Dendritic cell treated with granulocyte-macrophage colony-stimulating factor and Interleukin-4, amounts not matched to agents 40 ng/mL and 50 ng/mL, for 4 days (primary cell): ENCODE measurements around the gene XRCC4.

Experiments
- H3K27ac Mint-ChIP-seq: one replicate; pipeline ENCODE4 v1.8.0; 2022; ENCODE audit warnings: mild to moderate bottlenecking, mixed read lengths
- H3K27me3 Mint-ChIP-seq: one replicate; pipeline ENCODE4 v1.8.0; 2022; ENCODE audit warnings: mild to moderate bottlenecking, mixed read lengths
- H3K36me3 Mint-ChIP-seq: one replicate; pipeline ENCODE4 v1.8.0; 2022; ENCODE audit warnings: low read depth, mixed read lengths
- H3K4me1 Mint-ChIP-seq: one replicate; pipeline ENCODE4 v1.8.0; 2022; ENCODE audit warnings: low read depth, mixed read lengths
- H3K4me3 Mint-ChIP-seq: one replicate; pipeline ENCODE4 v1.8.0; 2022; ENCODE audit warnings: mild to moderate bottlenecking, moderate library complexity, mixed read lengths
- H3K9me3 Mint-ChIP-seq: one replicate; pipeline ENCODE4 v1.8.0; 2022; ENCODE audit warnings: mixed read lengths
- intact Hi-C: fragments of 100-400 bp; cut with micrococcal nuclease; formaldehyde crosslinking; loops from one replicate; pipeline ENCODE4 v1.15.0; 2022

Gene XRCC4

DNA sequence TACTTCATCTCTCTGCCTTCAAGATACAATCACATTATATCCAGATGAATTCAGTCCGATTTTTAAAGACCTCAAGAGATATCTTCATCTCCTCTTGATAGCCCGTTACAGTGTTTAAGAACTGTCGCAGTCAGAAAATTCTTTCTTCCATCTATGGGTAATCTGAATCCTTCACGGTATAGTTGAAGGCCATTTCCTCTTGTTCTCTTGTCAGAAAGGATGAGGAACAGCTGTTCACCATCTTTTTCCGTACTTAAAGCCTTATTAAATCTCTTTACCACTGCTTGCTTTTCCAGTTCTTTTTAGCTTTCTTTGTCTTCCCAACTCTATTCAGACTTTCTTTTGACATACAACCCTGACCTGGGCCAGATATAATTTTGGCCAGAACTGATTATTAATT lies 121.8 kb downstream of the XRCC4 start:
- Mint-ChIP-seq H3K27ac (no peak overlapping the region), H3K4me1 (no peaks in the 10 kb centered on the region), H3K9me3 (no peaks in the 10 kb centered on the region), H3K27me3 (no peaks in the 10 kb centered on the region), H3K36me3 (peaks cover 15% of the 10 kb centered on the region), H3K4me3 (no peak overlapping the region)
- intact Hi-C loops = no loop called here

DNA sequence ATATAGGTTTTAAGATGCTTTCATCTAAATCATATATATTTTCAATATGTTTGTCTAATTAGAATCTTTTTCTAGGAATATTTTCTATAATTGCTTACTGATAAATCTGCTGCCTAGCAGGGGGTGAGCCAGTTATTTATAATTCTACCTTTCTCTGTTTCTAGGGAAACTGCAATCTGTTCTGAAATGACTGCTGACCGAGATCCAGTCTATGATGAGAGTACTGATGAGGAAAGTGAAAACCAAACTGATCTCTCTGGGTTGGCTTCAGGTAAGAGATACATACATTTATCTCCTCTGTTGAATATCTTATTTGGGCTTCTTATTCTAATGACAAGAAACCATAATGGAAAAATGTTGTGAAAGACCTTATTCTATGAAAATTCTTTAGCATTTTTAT lies 127.3 kb downstream of the XRCC4 start:
- Mint-ChIP-seq H3K36me3 (peaks cover 20% of the 10 kb centered on the region), H3K4me1 (no peaks in the 10 kb centered on the region), H3K9me3 (no peaks in the 10 kb centered on the region), H3K27ac (no peak overlapping the region), H3K27me3 (no peaks in the 10 kb centered on the region), H3K4me3 (no peak overlapping the region)
- intact Hi-C loops = no loop called here

DNA sequence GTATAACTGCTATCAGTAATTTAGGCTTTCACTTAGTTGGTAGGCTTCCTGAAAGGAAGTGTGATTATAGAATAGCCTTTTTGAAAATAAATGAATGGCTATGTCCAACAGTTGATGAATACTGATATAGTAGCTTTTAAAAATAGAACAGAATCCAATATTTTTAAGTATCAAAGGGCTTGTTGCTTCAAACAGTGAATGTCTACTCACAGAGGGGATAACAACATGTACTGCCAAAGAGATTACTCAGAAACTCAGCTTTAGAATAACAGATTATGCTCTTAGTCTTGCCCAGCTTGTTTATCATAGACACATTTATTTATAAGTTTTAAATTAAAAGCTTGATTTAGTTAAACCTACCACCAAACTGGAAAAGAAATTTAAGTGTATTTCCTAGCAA lies 132.6 kb downstream of the XRCC4 start:
- intact Hi-C loops = no loop called here
- no peaks in the 10 kb centered on the region for H3K4me1 Mint-ChIP-seq
- no peaks in the 10 kb centered on the region for H3K27me3 Mint-ChIP-seq
- H3K27ac Mint-ChIP-seq = no peak overlapping the region
- peaks cover 27% of the 10 kb centered on the region for H3K36me3 Mint-ChIP-seq
- no peak overlapping the region for H3K4me3 Mint-ChIP-seq
- no peaks in the 10 kb centered on the region for H3K9me3 Mint-ChIP-seq

DNA sequence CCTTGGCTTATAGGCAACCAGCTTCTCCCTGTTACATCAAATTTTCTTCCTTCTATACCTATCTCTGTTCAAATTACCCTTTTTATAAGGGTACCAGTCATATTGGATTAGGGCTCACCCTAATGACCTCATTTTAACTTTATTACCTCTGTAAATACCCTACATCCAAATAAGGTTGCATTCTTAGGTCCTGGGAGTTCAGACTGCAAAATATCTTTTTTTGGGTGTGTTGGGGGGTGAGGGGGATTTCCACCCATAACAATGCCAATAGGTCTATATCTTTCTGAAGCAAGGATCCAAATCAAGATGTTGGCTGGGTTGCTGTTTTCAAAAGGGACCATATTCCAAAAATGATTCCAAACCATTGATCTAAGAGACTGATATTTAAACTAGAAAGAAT lies 141.7 kb downstream of the XRCC4 start:
- intact Hi-C loops = no loop called here
- Mint-ChIP-seq H3K27me3 (no peaks in the 10 kb centered on the region), H3K9me3 (no peaks in the 10 kb centered on the region), H3K27ac (no peak overlapping the region), H3K36me3 (no peaks in the 10 kb centered on the region), H3K4me3 (no peak overlapping the region), H3K4me1 (no peaks in the 10 kb centered on the region)

DNA sequence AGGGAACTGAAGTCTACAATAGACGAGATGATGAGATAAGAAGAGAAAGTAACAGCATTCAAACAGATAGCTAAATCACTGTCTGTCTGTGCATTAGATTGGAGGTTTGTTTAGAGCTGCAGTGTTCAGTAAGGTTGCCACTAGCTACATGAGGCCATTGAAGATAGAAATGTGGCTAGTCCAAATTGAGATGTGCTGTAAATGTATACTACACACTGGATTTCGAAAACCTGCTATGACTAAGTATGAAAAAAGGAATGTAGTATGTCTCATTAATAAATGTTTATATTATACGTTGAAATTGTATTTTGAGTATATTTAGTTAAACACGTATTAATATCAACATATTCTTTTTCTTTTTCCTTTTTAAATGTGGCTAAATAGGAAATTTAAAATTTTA lies 142.1 kb downstream of the XRCC4 start:
- Mint-ChIP-seq H3K36me3 (no peaks in the 10 kb centered on the region), H3K4me3 (no peak overlapping the region), H3K27me3 (no peaks in the 10 kb centered on the region), H3K27ac (no peak overlapping the region), H3K9me3 (no peaks in the 10 kb centered on the region), H3K4me1 (no peaks in the 10 kb centered on the region)
- intact Hi-C loops = no loop called here

DNA sequence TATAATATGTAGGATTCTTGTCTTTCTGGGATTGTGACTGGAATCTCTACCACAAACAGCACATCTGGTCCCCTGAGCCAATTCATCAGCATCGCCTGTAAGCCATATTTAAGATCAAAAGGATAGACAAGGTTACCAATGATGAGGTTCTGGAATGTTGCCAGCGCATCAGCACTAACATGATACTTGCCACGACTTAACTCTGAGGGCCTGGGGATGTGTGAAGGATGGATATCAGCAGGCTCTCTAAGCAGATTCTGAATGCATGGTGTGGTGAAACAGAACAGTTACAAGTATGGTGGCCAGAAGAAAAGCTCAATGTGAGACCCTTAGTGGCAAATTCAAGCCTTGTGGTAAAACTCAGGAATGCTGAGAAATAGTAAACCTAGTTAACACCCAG lies 143.0 kb downstream of the XRCC4 start:
- intact Hi-C loops = no loop called here
- Mint-ChIP-seq H3K9me3 (no peaks in the 10 kb centered on the region), H3K27ac (no peak overlapping the region), H3K4me1 (no peaks in the 10 kb centered on the region), H3K4me3 (no peak overlapping the region), H3K36me3 (no peaks in the 10 kb centered on the region), H3K27me3 (no peaks in the 10 kb centered on the region)

DNA sequence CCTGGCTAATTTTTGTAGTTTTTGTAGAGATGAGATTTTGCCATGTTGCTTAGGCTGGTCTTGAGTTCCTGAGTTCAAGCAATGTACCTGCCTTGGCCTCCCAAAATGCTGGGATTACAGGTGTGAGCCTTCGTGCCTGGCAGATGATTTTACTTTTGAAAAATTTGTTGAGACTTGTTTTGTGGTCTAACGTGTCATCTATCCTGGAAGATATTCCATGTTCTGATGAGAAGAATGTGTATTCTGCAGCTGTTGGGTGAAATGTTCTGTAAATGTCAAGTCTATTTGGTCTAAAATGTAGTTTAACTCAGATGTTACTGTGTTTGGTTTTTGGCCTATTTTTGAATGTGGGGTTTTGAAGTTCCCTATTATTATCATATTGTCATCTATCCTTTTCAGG lies 145.6 kb downstream of the XRCC4 start:
- H3K4me3 Mint-ChIP-seq = no peak overlapping the region

DNA sequence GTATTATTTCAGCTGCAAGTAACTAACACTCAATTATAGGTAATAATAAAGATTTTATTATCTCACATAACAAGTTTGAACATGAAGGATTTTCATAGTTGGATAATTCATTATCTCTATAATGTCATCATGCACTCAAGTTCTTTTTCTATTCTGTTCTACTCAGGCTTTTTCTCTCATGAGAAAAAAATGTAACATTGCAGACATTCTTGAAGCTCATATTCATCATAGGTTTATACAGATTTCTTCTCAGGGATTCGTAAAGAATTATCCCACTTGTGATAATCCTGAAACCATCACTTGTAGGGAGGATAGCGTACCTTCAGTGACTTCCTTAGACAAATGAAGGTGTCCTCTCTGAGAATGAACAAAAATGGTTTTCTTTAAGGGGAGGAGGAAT lies 150.3 kb downstream of the XRCC4 start:
- intact Hi-C loops = no loop called here
- Mint-ChIP-seq H3K36me3 (no peaks in the 10 kb centered on the region), H3K4me1 (no peaks in the 10 kb centered on the region), H3K27me3 (no peaks in the 10 kb centered on the region), H3K4me3 (no peak overlapping the region), H3K27ac (no peak overlapping the region), H3K9me3 (no peaks in the 10 kb centered on the region)

More for the DNA sequence above, 145.6 kb downstream of the XRCC4 start:
- Mint-ChIP-seq H3K9me3 (no peaks in the 10 kb centered on the region), H3K27ac (no peak overlapping the region), H3K36me3 (no peaks in the 10 kb centered on the region), H3K27me3 (no peaks in the 10 kb centered on the region), H3K4me1 (no peaks in the 10 kb centered on the region)
- intact Hi-C loops = no loop called here

DNA sequence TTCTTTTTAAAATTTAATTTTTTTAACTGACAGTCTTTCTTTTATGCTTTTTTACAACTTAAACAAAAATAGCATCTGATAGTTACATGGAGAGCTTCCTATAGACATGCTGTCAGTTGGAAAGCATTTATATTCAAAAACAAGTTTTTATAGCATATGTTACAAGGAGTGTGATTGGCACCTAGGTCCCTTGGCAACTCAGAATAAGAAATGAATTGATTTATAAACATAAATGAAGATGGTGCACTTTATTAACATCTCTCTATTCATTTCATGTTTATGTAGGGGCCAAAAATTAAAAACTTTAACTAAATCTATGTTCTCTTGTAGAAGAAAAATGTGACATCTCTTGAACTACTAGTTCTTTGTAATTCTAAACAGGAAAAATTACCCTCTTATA lies 153.2 kb downstream of the XRCC4 start:
- H3K27ac Mint-ChIP-seq = no peak overlapping the region
- H3K9me3 Mint-ChIP-seq = no peaks in the 10 kb centered on the region
- H3K4me1 Mint-ChIP-seq = no peaks in the 10 kb centered on the region
- H3K36me3 Mint-ChIP-seq = no peaks in the 10 kb centered on the region
- no peaks in the 10 kb centered on the region for H3K27me3 Mint-ChIP-seq
- no peak overlapping the region for H3K4me3 Mint-ChIP-seq
- intact Hi-C loops = no loop called here

DNA sequence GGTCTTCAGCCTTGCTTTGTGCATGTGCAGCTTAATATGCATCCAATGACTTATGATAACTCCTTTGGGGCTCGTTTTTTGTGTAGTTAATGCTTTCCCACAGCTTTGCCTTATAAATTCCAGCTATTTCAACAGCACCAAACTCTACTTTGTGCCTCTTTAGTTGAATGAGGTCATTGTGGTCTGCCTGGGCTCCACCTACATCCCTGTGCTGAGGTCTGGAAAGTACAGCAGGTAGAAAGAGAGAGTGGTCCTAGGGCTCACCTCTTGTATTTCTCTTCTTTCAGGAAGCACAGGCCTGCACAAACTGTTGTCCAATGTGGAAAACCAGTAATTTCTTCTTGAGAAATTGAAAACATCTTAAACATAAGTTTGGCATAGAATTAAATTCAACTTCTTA lies 167.2 kb downstream of the XRCC4 start:
- no peak overlapping the region for H3K27ac Mint-ChIP-seq
- H3K4me1 Mint-ChIP-seq = no peaks in the 10 kb centered on the region
- H3K36me3 Mint-ChIP-seq = peaks cover 12% of the 10 kb centered on the region
- no peaks in the 10 kb centered on the region for H3K27me3 Mint-ChIP-seq
- no peaks in the 10 kb centered on the region for H3K9me3 Mint-ChIP-seq
- no peak overlapping the region for H3K4me3 Mint-ChIP-seq
- intact Hi-C loops = no loop called here

DNA sequence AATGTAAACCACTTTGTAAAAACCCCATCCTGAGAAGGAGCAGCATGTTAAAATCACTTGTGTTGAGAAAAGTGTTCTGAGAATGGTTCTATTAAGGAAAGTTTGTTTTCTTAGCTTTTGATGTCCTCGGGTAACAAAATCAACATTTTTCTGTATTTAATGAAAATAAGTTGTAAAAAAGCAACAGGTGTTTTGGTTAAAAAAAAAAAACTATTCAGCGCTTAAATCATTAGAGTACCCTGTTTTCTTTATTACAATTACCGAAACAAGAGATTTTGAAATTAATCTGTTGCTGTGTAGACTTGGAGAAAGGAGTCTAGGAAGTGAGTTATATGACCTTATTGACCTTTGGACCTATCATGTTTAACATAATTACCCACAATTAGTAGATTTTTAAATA lies 167.7 kb downstream of the XRCC4 start:
- Mint-ChIP-seq H3K4me1 (no peaks in the 10 kb centered on the region), H3K4me3 (no peak overlapping the region), H3K27me3 (no peaks in the 10 kb centered on the region), H3K9me3 (no peaks in the 10 kb centered on the region), H3K27ac (no peak overlapping the region), H3K36me3 (peaks cover 11% of the 10 kb centered on the region)
- intact Hi-C loops = no loop called here

DNA sequence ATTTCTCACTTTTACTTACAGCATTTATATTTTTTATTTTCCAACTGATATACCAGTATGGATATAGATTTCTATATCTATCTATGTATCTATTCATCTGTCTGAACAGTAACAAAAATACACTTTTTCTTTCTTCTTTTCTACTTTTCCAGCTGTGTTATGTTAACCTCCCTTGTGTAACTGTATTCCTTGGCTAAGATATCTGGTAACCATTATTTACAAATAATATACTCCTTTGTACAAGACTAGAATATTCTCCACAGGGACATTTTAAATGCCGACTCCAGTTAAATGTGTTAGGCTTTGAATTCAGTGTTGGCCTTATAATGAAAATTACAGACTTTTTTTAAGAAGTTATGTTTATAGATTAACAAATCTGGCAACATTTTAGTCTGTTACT lies 168.7 kb downstream of the XRCC4 start:
- Mint-ChIP-seq H3K4me3 (no peak overlapping the region), H3K27me3 (no peaks in the 10 kb centered on the region), H3K4me1 (no peaks in the 10 kb centered on the region), H3K9me3 (no peaks in the 10 kb centered on the region), H3K27ac (no peak overlapping the region), H3K36me3 (peaks cover 11% of the 10 kb centered on the region)
- intact Hi-C loops = no loop called here

DNA sequence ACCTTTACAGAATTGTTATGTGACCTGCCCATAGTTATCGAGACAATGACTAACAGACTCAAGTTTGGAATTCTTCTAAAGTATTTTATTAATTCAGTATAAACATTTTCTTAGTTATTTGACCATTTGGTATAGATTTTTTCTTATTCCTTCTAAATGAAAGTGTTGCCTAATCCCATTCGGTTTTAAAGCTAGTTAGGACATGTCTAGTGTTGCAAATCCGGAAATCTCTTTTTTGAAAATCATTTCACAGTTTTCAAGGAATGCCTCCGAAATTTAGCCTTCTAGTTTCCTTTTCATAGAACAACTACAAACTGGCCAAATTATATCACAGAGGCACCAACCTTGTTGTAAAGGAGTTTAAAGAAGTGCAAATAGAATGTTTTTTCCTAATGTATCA lies 171.8 kb downstream of the XRCC4 start:
- Mint-ChIP-seq H3K4me1 (peaks cover 8% of the 10 kb centered on the region), H3K9me3 (no peaks in the 10 kb centered on the region), H3K4me3 (no peak overlapping the region), H3K36me3 (no peaks in the 10 kb centered on the region), H3K27ac (no peak overlapping the region), H3K27me3 (no peaks in the 10 kb centered on the region)
- intact Hi-C loops = no loop called here

DNA sequence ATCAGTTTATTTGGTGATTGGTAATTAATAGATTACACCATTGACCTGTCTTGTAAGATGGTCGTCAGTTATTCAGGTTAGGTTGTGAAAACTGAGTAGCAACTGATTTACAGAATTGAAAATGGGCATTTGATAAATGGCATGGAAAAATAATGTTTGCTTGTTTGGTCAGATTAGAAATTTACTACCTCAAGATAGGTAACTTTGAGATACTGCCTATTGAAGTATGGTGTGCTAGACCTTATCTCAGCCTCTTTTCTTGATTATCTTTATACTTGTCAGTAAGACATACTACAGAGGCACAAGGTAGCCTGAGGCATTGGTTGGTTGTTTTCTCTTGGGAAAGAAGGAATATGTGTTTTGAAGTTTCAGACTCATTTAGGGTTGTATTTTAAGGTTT lies 174.5 kb downstream of the XRCC4 start:
- H3K36me3 Mint-ChIP-seq = no peaks in the 10 kb centered on the region
- intact Hi-C loops = no loop called here
- no peak overlapping the region for H3K27ac Mint-ChIP-seq
- H3K4me3 Mint-ChIP-seq = no peak overlapping the region
- H3K27me3 Mint-ChIP-seq = no peaks in the 10 kb centered on the region
- H3K4me1 Mint-ChIP-seq = peaks cover 8% of the 10 kb centered on the region
- H3K9me3 Mint-ChIP-seq = no peaks in the 10 kb centered on the region

DNA sequence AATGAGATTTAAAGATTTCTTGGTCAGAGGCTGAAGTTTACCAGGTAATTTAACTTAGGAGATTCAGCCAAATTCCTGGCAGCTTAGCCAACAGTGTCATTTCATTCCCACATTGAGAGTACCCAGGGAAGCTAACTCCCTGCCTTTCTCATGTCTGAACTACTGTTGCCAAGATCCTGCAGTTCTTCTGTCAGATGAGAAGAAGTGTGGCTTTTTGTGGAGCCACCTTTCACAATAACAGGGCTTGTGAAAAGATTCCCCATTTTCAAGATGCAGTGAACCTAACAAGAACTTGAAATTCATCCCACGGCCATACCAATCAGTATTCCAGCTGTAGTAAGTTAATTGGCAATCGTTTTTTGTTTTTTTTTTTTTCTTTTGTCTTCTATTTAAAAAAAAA lies 176.4 kb downstream of the XRCC4 start:
- Mint-ChIP-seq H3K27me3 (no peaks in the 10 kb centered on the region), H3K27ac (no peak overlapping the region), H3K9me3 (no peaks in the 10 kb centered on the region), H3K4me1 (peaks cover 8% of the 10 kb centered on the region), H3K36me3 (peaks cover 9% of the 10 kb centered on the region), H3K4me3 (no peak overlapping the region)
- intact Hi-C loops = no loop called here

DNA sequence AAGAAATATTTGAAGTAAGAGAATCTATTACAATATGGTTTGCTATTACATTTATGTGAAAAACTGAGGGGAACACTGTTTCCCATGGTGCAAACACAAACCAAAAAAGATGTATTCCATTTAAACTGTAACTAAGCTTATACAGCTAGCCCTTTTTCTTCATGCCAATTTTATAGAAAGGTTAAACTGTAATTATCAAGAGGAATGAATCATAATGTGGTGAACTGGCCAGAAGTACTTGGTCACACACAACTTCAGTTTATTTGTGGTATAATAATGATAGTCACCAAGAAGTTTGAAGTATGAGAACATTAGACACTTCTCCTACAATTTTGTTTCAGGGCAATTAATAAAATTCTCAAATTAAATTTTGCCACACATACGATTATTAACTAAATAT lies 177.9 kb downstream of the XRCC4 start:
- peaks cover 9% of the 10 kb centered on the region for H3K36me3 Mint-ChIP-seq
- peaks cover 8% of the 10 kb centered on the region for H3K4me1 Mint-ChIP-seq
- H3K4me3 Mint-ChIP-seq = no peak overlapping the region
- no peaks in the 10 kb centered on the region for H3K9me3 Mint-ChIP-seq
- intact Hi-C loops = no loop called here
- H3K27ac Mint-ChIP-seq = no peak overlapping the region
- no peaks in the 10 kb centered on the region for H3K27me3 Mint-ChIP-seq
